MM.1S (cell line): ENCODE data around the gene EXOC7.

Source experiments
- DNase-seq: peaks from one replicate; pipeline ENCODE4 v3.0.0-alpha.2; 2015
- H2AFZ ChIP-seq: fragments of 300-600 bp; sonication (generic); 2 replicates; pipeline ENCODE4 v1.6.0; 2016; ENCODE audit warnings: antibody characterized with exemption, low read length
- H3F3A ChIP-seq: fragments of 300-600 bp; sonication (generic); 2 replicates; pipeline ENCODE4 v1.6.1; 2016; ENCODE audit warnings: mild to moderate bottlenecking, antibody characterized with exemption, low read length, moderate library complexity, mixed read lengths; ENCODE audit not compliant: insufficient read depth
- H3K27ac ChIP-seq: fragments of 300-600 bp; sonication (generic); 2 replicates; pipeline ENCODE4 v1.5.1; 2016; ENCODE audit warnings: mild to moderate bottlenecking, low read length
- H3K27me3 ChIP-seq: fragments of 300-600 bp; sonication (generic); replicated peaks from 2 replicates; pipeline ENCODE4 v1.6.0; 2016; ENCODE audit warnings: low read length; ENCODE audit not compliant: insufficient read depth
- H3K36me3 ChIP-seq: fragments of 300-600 bp; sonication (generic); replicated peaks from 2 replicates; pipeline ENCODE4 v1.6.1; 2016; ENCODE audit warnings: mild to moderate bottlenecking, low read length, mixed read lengths; ENCODE audit not compliant: insufficient read depth
- H3K4me1 ChIP-seq: fragments of 300-600 bp; sonication (generic); 2 replicates; pipeline ENCODE4 v1.6.1; 2016; ENCODE audit warnings: low read length, mixed read lengths
- H3K4me2 ChIP-seq: fragments of 300-600 bp; sonication (generic); 2 replicates; pipeline ENCODE4 v1.6.0; 2016; ENCODE audit warnings: low read depth, low read length
- H3K4me3 ChIP-seq: fragments of 300-600 bp; sonication (generic); 2 replicates; pipeline ENCODE4 v1.5.1; 2016; ENCODE audit warnings: low read length, mixed read lengths
- H3K79me2 ChIP-seq: fragments of 300-600 bp; sonication (generic); 2 replicates; pipeline ENCODE4 v1.6.1; 2016; ENCODE audit warnings: mixed run types, low read length, mixed read lengths
- H3K9ac ChIP-seq: fragments of 300-600 bp; sonication (generic); 2 replicates; pipeline ENCODE4 v1.6.1; 2016; ENCODE audit warnings: low read length, mixed read lengths
- H3K9me2 ChIP-seq: fragments of 300-600 bp; sonication (generic); replicated peaks from 2 replicates; pipeline ENCODE4 v1.6.1; 2016; ENCODE audit warnings: mild to moderate bottlenecking, low read length, mixed read lengths; ENCODE audit not compliant: insufficient read depth
- H3K9me3 ChIP-seq: fragments of 300-600 bp; sonication (generic); replicated peaks from 2 replicates; pipeline ENCODE4 v1.6.1; 2016; ENCODE audit warnings: mild to moderate bottlenecking, low read length, mixed read lengths; ENCODE audit not compliant: insufficient read depth
- H4K20me1 ChIP-seq: fragments of 300-600 bp; sonication (generic); 2 replicates; pipeline ENCODE4 v1.6.1; 2016; ENCODE audit warnings: mild to moderate bottlenecking, low read length, moderate library complexity, mixed read lengths; ENCODE audit not compliant: insufficient read depth
- CTCF ChIP-seq: fragments of 300-600 bp; sonication (generic); IDR thresholded peaks from 2 replicates; pipeline ENCODE4 v1.5.1; 2016; ENCODE audit warnings: antibody characterized with exemption, low read length, mixed read lengths
- EZH2 ChIP-seq: fragments of 300-600 bp; sonication (generic); optimal IDR thresholded peaks from 2 replicates; pipeline ENCODE3; 2017; ENCODE audit warnings: low read depth, mild to moderate bottlenecking, antibody characterized with exemption, low read length, mixed read lengths
- EZH2phosphoT487 ChIP-seq: fragments of 300-600 bp; sonication (generic); IDR thresholded peaks from 2 replicates; pipeline ENCODE4 v1.6.1; 2018; ENCODE audit warnings: antibody characterized with exemption, low read length

Gene EXOC7

GRCh38 chr17:76085066-76085730 is 18.4 kb downstream of the EXOC7 start:
- Histone ChIP-seq H2AFZ (no peak overlapping the region), H3K79me2 (no peaks in the 10 kb centered on the region), H3K36me3 (no peaks in the 10 kb centered on the region), H4K20me1 (no peaks in the 10 kb centered on the region), H3K27me3 (peaks cover 1% of the 10 kb centered on the region), H3K4me2 (no peak overlapping the region), H3K4me1 (no peaks in the 10 kb centered on the region), H3K9me2 (no peaks in the 10 kb centered on the region), H3K27ac (no peak overlapping the region), H3K4me3 (no peak overlapping the region), H3K9me3 (no peaks in the 10 kb centered on the region), H3K9ac (no peak overlapping the region), H3F3A (no peaks in the 10 kb centered on the region)
- DNase-seq, result no peak
- TF ChIP-seq EZH2phosphoT487 (no peak), CTCF (no peak), EZH2 (no peak)

- Histone ChIP-seq H3K27me3 (peaks cover 16% of the 10 kb centered on the region), H4K20me1 (no peaks in the 10 kb centered on the region), H3K4me3 (no peak overlapping the region), H2AFZ (no peak overlapping the region), H3F3A (no peaks in the 10 kb centered on the region), H3K79me2 (no peaks in the 10 kb centered on the region), H3K27ac (no peak overlapping the region), H3K4me1 (no peaks in the 10 kb centered on the region), H3K36me3 (no peaks in the 10 kb centered on the region), H3K4me2 (no peak overlapping the region), H3K9me3 (no peaks in the 10 kb centered on the region), H3K9ac (no peak overlapping the region), H3K9me2 (no peaks in the 10 kb centered on the region)
- DNase-seq, result no peak
- no peak for TF ChIP-seq CTCF
- no peak for TF ChIP-seq EZH2phosphoT487
- no peak for TF ChIP-seq EZH2
These were observed 19.9 kb downstream of the EXOC7 start for GRCh38 chr17:76083536-76084182.

- H4K20me1 ChIP-seq, result no peaks in the 10 kb centered on the region
- H3K9ac ChIP-seq, result no peak overlapping the region
- TF ChIP-seq CTCF, result no peak
- TF ChIP-seq EZH2, result no peak
- no peak for TF ChIP-seq EZH2phosphoT487
- no peak overlapping the region for H3K4me3 ChIP-seq
- no peaks in the 10 kb centered on the region for H3K4me1 ChIP-seq
- H3F3A ChIP-seq, result no peaks in the 10 kb centered on the region
- no peaks in the 10 kb centered on the region for H3K9me2 ChIP-seq
- no peaks in the 10 kb centered on the region for H3K9me3 ChIP-seq
- DNase-seq, result no peak
- no peaks in the 10 kb centered on the region for H3K79me2 ChIP-seq
- no peak overlapping the region for H2AFZ ChIP-seq
- H3K27me3 ChIP-seq, result peaks cover 26% of the 10 kb centered on the region
- H3K36me3 ChIP-seq, result no peaks in the 10 kb centered on the region
- no peak overlapping the region for H3K27ac ChIP-seq
- no peak overlapping the region for H3K4me2 ChIP-seq
These were observed 21.0 kb downstream of the EXOC7 start for GRCh38 chr17:76082326-76083251.
